ENCODE results near the gene CTSA.

- TF ChIP-seq CTCF (IDR thresholded peaks at IDR 0.05; ENCODE audit: low read length) (no peak), EZH2 (IDR thresholded peaks at IDR 0.05; ENCODE audit: borderline replicate concordance, low read length) (no peak)
Observed at GRCh38 chr20:45841407-45842129, 49.6 kb upstream of the CTSA start.

Data from OCI-LY1 (cell line).